ENCODE measurements around the gene PRIMPOL. TPM values are rescaled to one million over a fixed set of nuclear protein-coding genes. Genes with fewer than 3 reads are reported as not detected.

The PRIMPOL gene
- total RNA-seq, 1 experiment from 2014 or later = 29.5 TPM

DNA sequence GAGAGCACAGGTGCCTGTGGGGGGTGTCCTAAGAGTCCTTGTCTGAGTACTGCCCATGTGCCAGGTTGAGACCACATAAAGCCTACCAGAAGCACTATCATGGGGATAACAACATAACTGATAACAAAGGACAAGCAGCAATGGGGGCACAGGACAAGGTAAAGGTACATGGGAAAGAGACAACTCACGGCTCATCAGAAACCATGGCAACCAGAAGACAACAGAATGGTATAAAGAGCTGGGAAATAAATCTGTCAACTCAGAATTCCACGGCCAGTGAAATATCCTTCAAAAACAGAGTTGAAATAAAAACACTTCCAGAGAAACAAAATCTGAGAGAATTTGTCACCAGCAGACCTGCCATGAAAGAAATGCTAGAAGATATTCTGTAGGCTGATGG lies 64.3 kb downstream of the PRIMPOL start:
- Histone ChIP-seq H3K9me2 (ENCODE audit: insufficient read depth) (no peaks in the 10 kb centered on the region), H3K27ac (no peak overlapping the region), H3K36me3 (ENCODE audit: low read depth) (no peaks in the 10 kb centered on the region), H4K20me1 (ENCODE audit: insufficient read depth) (no peaks in the 10 kb centered on the region), H3K4me1 (replicated peaks; ENCODE audit: insufficient read depth) (no peaks in the 10 kb centered on the region), H2AFZ (no peak overlapping the region), H3K27me3 (ENCODE audit: insufficient read depth, low read depth) (no peaks in the 10 kb centered on the region), H3K4me2 (no peak overlapping the region), H3K9me3 (ENCODE audit: insufficient read depth, low read depth) (no peaks in the 10 kb centered on the region), H3K79me2 (ENCODE audit: low read depth) (no peaks in the 10 kb centered on the region), H3K4me3 (no peak overlapping the region), H3F3A (ENCODE audit: insufficient read depth, low read depth) (no peaks in the 10 kb centered on the region)
- no peak for TF ChIP-seq EZH2 (IDR thresholded peaks at IDR 0.05; ENCODE audit: low read depth)
- TF ChIP-seq, protein P1, sequence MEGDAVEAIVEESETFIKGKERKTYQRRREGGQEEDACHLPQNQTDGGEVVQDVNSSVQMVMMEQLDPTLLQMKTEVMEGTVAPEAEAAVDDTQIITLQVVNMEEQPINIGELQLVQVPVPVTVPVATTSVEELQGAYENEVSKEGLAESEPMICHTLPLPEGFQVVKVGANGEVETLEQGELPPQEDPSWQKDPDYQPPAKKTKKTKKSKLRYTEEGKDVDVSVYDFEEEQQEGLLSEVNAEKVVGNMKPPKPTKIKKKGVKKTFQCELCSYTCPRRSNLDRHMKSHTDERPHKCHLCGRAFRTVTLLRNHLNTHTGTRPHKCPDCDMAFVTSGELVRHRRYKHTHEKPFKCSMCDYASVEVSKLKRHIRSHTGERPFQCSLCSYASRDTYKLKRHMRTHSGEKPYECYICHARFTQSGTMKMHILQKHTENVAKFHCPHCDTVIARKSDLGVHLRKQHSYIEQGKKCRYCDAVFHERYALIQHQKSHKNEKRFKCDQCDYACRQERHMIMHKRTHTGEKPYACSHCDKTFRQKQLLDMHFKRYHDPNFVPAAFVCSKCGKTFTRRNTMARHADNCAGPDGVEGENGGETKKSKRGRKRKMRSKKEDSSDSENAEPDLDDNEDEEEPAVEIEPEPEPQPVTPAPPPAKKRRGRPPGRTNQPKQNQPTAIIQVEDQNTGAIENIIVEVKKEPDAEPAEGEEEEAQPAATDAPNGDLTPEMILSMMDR (conservative IDR thresholded peaks at IDR 0.05) = no peak
- no TSS peak for BruUV-seq (replicated peaks)
- ChIA-PET POLR2A (ENCODE audit: unreplicated experiment) (no interaction called here), CTCF (no interaction called here)
- no peak for DNase-seq
- intact Hi-C loops (cut with micrococcal nuclease; ENCODE audit: unreplicated experiment) = no loop called here

DNA sequence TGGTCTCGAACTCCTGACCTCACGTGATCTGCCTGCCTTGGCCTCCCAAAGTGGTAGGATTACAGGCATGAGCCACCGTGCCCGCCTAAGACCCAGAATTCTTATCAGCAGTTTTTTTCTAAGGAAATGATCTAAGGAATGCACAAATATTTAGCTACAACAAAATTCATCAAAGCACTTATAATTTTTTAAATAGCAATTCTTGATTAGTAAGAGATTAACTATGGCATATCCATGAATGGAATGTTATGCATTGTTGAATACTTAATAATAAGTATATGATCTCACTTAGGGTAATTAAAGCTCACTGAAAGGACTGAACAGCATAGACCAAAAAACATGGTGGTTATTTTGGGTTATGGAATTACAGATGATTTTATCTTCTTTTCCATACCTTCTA lies 66.0 kb downstream of the PRIMPOL start:
- BruUV-seq (replicated peaks) = no TSS peak
- Histone ChIP-seq H3K4me2 (no peak overlapping the region), H3K27ac (no peak overlapping the region), H3K9me3 (ENCODE audit: insufficient read depth, low read depth) (no peaks in the 10 kb centered on the region), H4K20me1 (ENCODE audit: insufficient read depth) (no peaks in the 10 kb centered on the region), H3K36me3 (ENCODE audit: low read depth) (no peaks in the 10 kb centered on the region), H3K4me3 (no peak overlapping the region), H3K4me1 (replicated peaks; ENCODE audit: insufficient read depth) (no peaks in the 10 kb centered on the region), H3F3A (ENCODE audit: insufficient read depth, low read depth) (no peaks in the 10 kb centered on the region), H2AFZ (no peak overlapping the region), H3K79me2 (ENCODE audit: low read depth) (no peaks in the 10 kb centered on the region), H3K9me2 (ENCODE audit: insufficient read depth) (no peaks in the 10 kb centered on the region), H3K27me3 (ENCODE audit: insufficient read depth, low read depth) (no peaks in the 10 kb centered on the region)
- intact Hi-C loops (cut with micrococcal nuclease; ENCODE audit: unreplicated experiment) = no loop called here
- no peak for DNase-seq
- CTCF ChIA-PET = no interaction called here
- TF ChIP-seq, protein P1 (conservative IDR thresholded peaks at IDR 0.05) = no peak
- TF ChIP-seq EZH2 (IDR thresholded peaks at IDR 0.05; ENCODE audit: low read depth) = no peak
- POLR2A ChIA-PET (ENCODE audit: unreplicated experiment) = interaction anchor here (0.6 to 0.8 kb wide), 2 partner anchors 29 to 461 kb away, joined by 3 to 13 read pairs; no protein-coding TSS in a partner anchor

DNA sequence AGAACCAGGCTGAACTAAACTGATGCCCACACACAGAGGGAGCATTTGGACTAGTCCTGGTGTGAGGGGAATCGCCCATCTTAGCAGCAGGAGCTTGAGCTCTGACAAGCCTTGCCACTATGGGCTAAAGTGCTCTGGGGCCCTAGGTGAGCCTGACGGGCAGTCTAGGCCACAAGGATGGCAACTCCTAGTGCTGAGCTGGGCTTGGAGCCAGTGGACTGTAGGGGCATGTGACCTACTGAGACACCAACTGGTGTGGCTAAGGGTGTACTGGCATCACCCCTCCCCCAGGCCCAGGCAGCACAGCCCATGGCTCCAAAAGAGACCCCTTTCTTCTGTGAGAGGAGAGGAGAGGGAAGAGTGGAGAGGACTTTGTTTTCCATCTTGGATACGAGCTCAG lies 69.9 kb downstream of the PRIMPOL start:
- CTCF ChIA-PET = no interaction called here
- no peaks in the 10 kb centered on the region for H3K9me2 ChIP-seq (ENCODE audit: insufficient read depth)

More for the DNA sequence above, 69.9 kb downstream of the PRIMPOL start:
- Histone ChIP-seq H3K79me2 (ENCODE audit: low read depth) (no peaks in the 10 kb centered on the region), H3K36me3 (ENCODE audit: low read depth) (no peaks in the 10 kb centered on the region), H4K20me1 (ENCODE audit: insufficient read depth) (no peaks in the 10 kb centered on the region; the same call in 1 of the 2 replicates), H3F3A (ENCODE audit: insufficient read depth, low read depth) (no peaks in the 10 kb centered on the region), H3K27ac (no peak overlapping the region), H3K4me3 (no peak overlapping the region), H3K9me3 (ENCODE audit: insufficient read depth, low read depth) (no peaks in the 10 kb centered on the region), H3K4me2 (no peak overlapping the region), H3K4me1 (replicated peaks; ENCODE audit: insufficient read depth) (no peaks in the 10 kb centered on the region), H2AFZ (no peak overlapping the region), H3K27me3 (ENCODE audit: insufficient read depth, low read depth) (no peaks in the 10 kb centered on the region)
- no TSS peak for BruUV-seq (replicated peaks)
- DNase-seq = no peak
- intact Hi-C loops (cut with micrococcal nuclease; ENCODE audit: unreplicated experiment) = no loop called here
- TF ChIP-seq EZH2 (IDR thresholded peaks at IDR 0.05; ENCODE audit: low read depth) = no peak
- TF ChIP-seq, protein P1 (conservative IDR thresholded peaks at IDR 0.05) = no peak
- POLR2A ChIA-PET (ENCODE audit: unreplicated experiment) = interaction anchor here (0.6 kb wide), 1 partner anchor 399 kb away, joined by 4 read pairs; no protein-coding TSS in a partner anchor
